ENCODE results near the gene RAPGEF2.
"Not testable (repeated sequence)": the region's sequence is repeated elsewhere in the genome, so short reads cannot be mapped to it uniquely, and the experiment has no call there.

RAPGEF2 gene

GRCh38 chr4:159163521-159163920 is 60.6 kb downstream of the RAPGEF2 start:
- no peak for DNase-seq

- no peak for DNase-seq
Measured at GRCh38 chr4:159169404-159170302, 66.8 kb downstream of the RAPGEF2 start.

GRCh38 chr4:159171287-159171686 is 68.4 kb downstream of the RAPGEF2 start:
- no peak for DNase-seq

GRCh38 chr4:159173886-159174285 is 71.0 kb downstream of the RAPGEF2 start:
- DNase-seq = no peak

- no peak for DNase-seq
Measured at GRCh38 chr4:159174645-159175084, 71.8 kb downstream of the RAPGEF2 start.

- peak; percentile 78 for DNase-seq
Measured at GRCh38 chr4:159175085-159175988, 72.5 kb downstream of the RAPGEF2 start.

GRCh38 chr4:159175989-159176375 is 73.1 kb downstream of the RAPGEF2 start:
- DNase-seq = no peak

- no peak for DNase-seq
Measured at GRCh38 chr4:159177265-159178150, 74.6 kb downstream of the RAPGEF2 start.

GRCh38 chr4:159178151-159178546 is 75.3 kb downstream of the RAPGEF2 start:
- no peak for DNase-seq

- no peak for DNase-seq
Measured at GRCh38 chr4:159178979-159179969, 76.4 kb downstream of the RAPGEF2 start.

- DNase-seq = not testable (repeated sequence)
Measured at GRCh38 chr4:159183885-159184605, 81.2 kb downstream of the RAPGEF2 start.

- DNase-seq = no peak
Measured at GRCh38 chr4:159185591-159186023, 82.7 kb downstream of the RAPGEF2 start.

GRCh38 chr4:159188646-159189045 is 85.8 kb downstream of the RAPGEF2 start:
- DNase-seq = no peak

- DNase-seq = no peak
Measured at GRCh38 chr4:159190651-159191050, 87.8 kb downstream of the RAPGEF2 start.

- no peak for DNase-seq
Measured at GRCh38 chr4:159191989-159192388, 89.1 kb downstream of the RAPGEF2 start.

GRCh38 chr4:159193046-159193620 is 90.3 kb downstream of the RAPGEF2 start:
- no peak for DNase-seq

- DNase-seq = no peak
Measured at GRCh38 chr4:159195361-159195769, 92.5 kb downstream of the RAPGEF2 start.

- no peak for DNase-seq
Measured at GRCh38 chr4:159197260-159197884, 94.5 kb downstream of the RAPGEF2 start.

GRCh38 chr4:159197885-159198269 is 95.0 kb downstream of the RAPGEF2 start:
- DNase-seq = no peak

GRCh38 chr4:159199826-159200225 is 96.9 kb downstream of the RAPGEF2 start:
- DNase-seq = no peak
